ENCODE results near the gene ATOSA.

Gene ATOSA

DNA sequence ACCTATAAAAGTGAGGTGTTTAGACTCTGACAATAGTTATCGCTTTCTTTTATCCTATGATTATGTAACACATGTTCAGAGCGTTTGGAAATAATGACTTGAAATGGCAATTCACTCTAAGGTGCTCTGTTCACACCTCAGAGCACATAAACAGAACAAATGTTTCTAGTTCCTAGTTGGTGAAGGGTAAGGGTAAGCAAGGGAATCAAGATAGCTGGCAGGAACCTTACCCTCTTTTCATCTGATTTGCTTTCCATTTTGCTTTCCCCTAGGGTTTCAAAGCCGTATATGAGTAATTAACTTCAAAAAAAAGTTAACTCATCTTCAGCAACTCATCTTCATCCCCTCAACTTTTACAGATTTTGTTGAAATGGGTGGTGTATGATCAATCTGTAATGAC lies 2.3 kb upstream of the ATOSA start:
- DNase-seq: no peak

DNA sequence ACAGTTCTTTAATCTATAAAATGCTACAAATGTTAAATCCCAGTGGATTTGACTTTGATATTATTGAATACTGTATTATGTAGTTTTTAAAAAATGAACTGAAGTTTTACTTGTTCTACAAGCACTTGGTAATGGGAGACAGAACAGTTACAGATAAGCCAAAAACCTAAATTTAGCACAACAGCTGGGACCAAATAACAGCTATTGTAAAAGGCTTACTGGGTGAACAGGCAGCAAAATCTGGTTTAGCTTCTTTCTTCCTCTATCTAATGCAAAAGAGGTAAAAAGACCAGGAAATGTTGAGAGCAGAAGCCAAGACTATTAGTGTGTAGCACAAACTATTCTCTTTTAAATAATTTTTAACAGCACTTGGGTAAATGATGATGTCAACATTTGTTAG lies 1.6 kb upstream of the ATOSA start:
- no peak for DNase-seq

DNA sequence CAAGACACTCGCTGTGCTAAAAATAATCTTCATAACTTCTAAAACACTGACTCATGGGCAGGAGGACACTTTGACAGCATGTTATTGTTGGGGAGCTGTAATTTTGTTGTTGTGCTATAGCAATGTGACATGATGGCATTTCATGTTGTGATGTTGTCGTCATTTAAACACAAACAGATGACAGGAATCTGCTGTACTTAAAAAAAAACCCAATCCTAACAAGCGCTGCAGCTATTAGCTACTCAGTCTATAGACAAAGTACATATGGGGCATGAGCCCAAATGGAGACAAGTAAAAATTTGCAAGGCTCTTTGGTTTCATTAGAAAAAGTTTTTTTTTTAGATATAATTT lies 828 bp upstream of the ATOSA start:
- peak in 1 of 2 donors; percentile 14 for DNase-seq

DNA sequence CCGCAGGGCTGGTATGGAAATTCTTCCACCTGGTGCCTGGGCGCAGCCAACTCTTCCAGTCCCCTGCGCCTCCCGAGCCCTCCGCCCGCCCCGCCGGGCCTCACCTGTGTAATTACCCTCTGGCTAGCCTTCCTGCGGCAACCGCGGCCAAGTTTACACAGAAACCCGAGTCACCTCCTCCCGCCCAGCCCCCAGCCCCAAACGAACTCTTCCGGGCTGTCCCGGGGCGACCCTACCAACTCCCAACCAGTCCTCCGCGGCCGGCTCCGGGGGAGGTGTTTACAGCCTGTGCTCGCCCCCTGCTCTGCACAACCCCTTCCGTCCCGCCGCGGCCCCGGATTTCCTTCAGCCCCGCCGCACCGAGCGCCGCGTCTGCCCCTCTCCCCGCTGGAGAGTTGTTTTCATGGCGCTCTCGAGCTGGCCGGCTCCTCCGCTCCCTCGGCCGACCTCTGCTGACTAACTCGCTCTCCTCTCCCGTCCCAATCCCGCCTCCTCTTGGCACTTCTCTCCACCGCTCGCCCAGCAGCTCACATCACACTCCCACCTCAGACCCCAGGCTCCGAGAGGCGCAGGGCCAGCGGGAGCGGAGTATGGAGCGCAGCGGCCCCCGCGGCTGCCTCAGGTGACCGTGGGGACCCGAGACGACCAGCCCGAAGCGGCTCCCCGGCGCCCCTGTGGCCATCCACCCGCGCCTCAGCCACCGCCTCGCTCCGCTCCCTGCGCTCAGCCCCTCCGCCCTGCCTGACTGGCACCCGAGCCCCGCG lies 538 bp downstream of the ATOSA start:
- peak; percentile 73 to 76 for DNase-seq

DNA sequence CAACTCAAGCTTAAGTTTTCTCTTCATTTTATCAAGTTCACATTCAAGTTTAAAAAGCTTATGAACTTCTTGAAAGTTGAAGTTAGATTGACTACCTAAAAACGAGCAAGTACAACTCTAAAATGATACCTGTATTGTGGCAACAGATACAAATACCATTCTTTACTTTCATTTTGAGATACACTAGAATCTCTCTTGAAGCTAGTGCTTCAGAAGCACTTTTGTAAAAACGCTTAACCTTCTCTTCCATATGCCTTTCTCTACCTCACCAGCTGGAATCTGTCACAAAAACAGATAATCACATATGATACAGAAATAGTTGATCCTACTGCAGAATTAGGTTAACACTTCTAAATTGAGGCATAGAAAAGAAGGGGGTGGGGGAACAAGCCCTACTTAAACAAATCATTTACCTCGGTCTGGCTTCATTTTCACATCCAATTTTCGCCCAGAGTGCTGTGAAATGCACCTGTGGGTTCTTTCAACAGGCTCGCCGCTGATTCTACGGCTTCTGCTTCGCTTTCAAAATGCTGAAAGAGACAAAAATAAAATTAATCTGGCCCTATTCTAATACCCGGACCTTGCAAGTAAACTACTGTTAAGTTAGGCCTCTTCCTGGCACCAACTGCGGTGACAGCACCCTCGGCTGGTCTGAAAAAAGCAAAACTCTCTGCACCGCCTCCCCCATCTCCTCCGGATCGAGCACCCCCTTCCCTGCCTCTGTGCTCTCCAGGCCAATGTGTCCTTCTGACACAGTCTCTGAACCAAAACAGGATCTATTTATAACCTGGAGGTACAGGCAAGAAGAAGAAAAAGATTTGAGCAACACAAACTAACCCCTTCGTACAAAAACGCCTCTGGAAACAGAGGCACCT lies 1.4 kb downstream of the ATOSA start:
- peak; percentile 38 to 60 for DNase-seq

DNA sequence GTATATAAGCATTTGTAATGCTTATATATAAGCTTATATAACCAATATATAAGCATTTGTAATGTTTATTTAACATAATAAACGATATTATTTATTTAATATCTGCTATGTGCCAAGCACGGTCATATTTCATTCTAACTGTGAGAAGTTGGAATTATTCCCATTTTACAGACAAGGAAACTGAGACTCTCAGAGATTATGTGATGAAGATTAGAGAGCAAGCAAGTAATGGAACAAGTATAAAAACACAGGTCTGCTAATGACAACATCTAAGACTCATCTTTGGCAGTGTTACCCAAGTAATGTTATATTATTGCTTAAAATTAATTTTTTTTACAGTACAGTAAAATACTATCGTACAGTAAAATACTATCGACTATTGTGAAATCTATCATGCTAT lies 4.4 kb downstream of the ATOSA start:
- DNase-seq: no peak

DNA sequence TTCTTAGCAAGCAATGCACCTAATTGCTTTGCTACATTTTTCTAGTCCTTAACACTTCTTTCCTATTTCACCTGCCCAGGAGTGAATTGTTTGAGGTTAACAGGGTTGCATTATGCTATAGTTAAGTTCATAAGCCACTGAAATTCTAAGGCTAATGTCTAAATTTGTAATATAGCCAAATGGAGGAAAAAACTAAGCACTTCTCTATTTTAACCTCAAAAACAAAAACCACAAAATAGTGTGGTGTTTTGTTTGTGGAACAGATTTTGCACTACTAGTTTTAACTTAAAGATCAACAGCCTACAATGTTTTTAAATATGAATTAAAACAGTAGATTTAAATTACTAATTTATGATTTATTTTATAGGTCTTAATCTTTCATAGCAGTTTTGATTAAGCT lies 5.5 kb downstream of the ATOSA start:
- no peak for DNase-seq

DNA sequence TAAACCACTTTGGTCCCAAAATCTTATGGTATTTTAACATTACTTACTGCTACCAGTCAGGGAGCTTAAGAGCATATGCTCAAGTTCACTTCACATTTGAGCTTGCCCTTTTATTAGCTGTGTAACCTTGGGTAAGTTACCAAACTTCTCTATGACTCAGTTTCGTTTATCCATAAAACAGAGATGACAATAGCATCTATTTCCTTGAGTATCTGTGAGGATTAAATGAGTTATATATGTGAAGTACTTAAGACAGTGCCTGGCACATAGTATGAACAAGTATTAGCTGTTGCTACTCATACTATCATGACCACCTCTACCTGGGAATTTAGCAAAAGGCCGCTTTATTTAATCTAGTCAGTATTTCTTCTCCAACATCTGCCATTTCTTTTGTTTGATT lies 5.9 kb downstream of the ATOSA start:
- DNase-seq: no peak

DNA sequence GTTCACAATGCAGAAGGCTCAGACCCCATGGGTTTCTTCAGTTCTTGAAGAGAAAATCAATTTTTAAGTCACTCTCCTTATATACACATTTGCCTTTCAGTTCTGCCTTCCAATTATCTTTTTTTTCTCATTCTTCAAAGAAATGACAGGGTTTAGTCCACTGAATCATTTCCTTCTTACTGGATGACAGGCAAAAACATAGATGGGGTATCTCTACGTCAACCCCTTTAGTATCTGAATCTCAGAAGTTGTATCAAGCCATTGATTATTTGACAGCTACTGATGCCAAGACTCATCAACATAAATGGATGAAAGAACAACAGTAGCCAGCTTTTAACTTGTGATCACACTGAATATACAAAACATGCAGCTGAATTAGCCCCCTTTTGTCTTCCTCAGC lies 6.5 kb downstream of the ATOSA start:
- no peak for DNase-seq

DNA sequence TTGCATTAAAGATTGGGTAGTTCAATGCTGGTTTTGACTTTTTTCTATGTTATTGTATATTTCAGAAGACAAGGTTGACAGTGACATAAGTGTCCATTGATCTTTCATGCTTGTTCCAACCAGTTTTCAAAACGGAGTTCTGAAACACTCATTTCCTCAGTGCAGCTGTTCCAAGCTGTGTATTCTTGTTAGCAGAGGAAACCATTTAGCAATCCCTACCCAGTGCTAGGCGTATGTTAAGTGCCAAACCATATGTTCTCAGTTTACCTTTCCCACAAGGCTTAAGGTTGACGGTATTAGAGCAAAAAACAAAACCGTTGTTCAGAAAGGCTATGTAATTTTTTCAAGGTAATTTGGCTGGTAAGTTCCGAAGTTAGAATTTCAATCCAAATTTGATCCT lies 9.1 kb downstream of the ATOSA start:
- no peak for DNase-seq

DNA sequence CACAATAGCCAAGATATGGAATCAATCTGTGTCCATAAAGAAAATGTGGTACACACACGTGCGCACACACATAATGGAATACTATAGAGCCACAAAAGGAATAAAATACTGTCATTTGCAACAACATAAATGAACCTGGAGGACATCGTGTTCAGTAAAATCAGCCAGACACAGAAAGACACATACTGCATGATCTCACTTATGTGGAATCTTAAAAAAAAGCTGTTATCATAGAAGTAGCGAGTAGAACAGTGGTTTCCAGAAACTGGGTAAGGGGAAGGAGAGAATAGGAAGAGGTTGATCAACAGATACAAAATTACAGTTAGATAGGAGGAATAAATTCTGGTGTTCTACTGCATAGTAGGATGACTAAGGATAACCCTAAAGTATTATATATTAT lies 11.1 kb downstream of the ATOSA start:
- no peak for DNase-seq

DNA sequence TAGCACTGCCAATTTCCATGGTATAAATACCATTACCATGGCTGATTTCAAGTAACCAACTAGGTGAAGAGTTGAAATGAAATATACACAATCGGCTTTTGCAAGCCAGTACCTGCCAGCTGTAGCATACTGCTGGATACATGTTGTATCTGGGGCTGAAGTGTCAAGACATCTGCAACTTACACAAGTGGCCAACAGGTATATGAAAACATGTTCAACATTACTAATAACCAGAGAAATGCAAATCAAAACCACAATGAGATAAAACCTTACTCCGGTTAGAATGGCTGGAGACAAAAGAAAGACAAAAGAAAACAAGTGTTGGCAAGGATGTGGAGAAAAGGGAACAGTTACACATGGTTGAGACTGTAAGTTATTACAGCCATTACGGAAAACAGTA lies 11.6 kb downstream of the ATOSA start:
- no peak for DNase-seq

DNA sequence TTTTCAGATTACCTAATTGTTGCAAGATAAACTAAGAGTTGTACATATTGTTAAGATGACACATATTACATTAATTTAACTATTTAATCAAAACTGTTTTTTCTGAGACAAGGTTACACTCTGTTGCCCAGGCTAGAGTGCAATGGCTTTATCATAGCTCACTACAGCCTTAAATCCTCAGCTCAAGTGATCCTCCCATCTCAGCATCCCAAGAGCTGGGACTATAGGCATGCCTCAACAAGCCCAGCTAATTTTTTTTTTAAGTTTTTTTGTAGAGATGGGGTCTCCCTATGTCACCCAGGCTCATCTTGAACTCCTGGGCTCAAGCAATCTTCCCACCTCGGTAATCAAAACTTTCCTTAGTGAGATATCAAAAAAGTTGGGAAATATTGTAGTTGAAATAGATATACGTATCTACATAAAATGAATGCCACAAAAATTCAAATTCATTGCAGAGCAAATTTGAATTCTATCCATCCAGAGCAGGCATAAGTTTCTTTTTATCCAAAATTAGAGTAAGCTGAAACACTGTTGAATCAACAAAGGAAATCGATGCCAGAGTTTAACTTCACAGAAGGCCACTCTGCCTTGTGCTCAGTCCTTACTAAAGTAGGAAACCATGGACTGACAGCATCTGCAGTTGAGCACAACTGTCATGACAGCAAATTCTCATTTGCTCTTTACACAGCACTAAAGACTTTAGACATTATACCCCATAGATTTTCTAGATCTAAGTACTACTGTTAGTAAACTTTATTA lies 15.5 kb downstream of the ATOSA start:
- no peak for DNase-seq

DNA sequence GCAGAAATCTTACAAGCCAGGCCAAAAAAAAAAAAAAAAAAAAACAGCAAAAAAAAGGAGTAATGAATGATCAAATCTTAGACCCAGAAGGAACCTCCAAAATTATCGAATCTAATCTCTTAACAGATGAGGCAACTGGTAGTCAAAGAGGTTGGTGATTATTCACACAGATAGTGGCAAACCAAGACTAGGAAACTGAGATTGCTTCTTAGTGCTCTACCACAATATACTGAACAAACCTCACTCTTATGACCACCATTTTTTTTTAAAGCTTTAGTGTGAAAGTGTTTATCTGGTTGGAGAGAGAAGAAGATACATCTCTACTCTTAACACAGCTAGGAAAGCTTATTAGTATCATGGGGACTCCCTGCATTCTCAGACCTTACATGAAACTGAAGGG lies 17.3 kb downstream of the ATOSA start:
- no peak for DNase-seq

DNA sequence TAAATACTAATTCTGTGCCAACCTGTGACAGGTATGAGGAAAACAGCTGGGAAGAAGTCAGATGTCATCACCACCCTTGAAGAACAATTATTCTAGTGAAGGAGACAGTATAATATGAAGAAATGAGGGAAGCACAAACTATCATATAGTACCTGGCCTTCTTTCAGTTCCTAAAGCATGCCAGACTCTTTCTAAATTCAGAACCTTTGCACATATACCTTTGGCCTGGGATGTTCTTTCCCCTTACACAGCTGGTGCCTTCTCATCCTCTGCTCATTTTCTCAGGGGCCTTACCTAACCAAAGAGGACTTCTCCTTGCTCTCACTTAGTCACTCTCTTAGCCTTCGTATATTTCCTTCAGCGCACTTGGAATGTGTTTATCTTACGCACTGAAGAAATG lies 19.0 kb downstream of the ATOSA start:
- no peak for DNase-seq

DNA sequence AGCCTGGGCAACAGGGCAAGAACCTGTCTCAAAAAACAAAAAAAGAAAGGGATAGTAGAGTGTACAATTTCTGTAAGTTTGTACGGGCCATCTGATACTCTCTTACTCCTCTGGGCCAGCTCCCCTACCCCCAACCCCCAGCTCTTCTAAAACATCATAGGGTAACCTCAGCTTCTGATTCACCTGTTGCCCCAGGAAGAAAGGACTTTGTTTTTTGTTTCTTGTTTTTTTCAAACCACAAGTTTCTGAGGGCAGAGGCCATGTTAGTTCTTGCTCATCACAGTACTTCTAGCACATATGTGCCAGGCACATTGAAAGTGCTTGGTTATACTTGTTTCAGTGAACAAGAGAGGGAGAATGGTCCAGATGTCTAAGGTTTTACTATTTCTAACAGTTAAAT lies 20.2 kb downstream of the ATOSA start:
- DNase-seq: no peak

DNA sequence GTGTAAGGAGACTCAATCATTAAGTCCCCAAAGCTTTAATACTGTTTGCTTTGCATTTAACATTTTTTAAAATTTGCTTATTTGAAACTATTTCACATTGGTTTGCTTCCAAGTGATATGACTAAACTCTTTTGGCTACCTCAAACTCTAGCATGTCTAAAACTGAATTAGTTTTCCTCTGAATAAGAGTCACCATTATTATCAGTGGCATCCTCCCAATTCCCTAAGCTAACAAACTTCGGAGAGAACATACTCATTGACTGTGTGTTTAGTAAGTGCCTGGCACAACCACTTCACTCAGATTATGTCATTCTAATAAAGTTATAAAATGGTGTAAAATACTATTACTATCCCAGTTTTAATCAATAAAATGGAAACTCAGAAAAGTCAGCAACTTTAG lies 21.9 kb downstream of the ATOSA start:
- peak in 1 of 2 donors; percentile 29 for DNase-seq

DNA sequence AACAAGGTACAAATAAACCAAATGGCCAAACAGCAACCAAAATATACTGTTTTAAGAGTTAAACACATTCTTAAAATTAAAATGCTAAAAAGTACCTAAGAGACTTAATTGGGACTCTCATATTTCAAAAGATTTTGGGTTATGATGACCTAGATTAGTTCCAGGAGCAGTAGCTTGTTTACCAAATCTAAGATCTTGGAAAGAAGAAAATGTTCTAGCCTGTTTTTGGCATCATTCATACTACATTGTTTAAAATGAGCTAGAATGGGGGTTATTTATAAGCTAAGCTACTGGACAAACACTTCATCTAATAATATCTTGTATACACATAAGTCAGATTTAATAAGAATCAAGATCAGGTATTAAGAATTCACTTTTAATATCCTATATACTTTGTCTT lies 22.8 kb downstream of the ATOSA start:
- DNase-seq: peak in 1 of 2 donors; percentile 59

DNA sequence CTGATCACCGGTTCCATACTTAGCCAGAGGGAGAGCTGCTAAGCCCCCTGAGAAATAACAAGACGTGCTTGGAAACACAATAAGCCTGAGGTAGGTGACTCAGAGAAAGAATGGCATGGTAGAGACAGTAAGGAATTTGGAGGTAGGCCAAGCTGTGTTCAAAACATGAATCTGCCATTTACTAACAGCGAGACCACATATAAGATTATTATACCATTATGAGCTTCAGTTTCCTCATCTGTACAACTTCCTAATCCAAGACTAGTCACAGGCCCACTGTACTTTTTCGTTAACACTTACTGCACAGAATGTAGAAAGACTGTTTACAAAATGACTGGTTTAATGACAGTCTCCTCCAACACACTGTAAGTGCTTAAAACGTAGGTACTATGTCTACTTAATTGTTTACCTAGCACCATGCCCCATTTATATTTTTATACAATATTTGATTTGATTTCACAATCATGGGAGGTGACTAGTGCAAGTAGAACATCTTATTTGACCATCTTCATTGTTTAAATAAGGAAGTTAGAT lies 25.7 kb downstream of the ATOSA start:
- DNase-seq: no peak

DNA sequence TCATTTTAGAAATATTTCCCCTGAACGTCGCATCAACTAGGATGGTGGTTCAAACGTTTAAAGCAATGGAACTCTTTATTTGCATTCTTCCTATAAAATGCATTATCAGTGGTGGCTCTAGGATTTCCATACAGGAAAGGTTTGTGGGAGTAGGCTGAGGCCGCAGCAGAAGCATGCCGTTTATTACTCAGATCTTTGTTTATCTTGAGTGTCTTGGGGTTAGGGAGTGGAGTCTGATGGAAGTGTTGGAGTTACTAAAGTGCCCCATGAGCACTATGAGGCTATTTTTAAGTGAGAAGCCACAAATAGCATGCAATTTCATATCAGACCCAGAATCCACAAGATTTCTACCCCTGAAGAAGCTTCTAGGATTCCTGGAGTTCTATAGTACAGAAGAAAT lies 26.2 kb downstream of the ATOSA start:
- no peak for DNase-seq

DNA sequence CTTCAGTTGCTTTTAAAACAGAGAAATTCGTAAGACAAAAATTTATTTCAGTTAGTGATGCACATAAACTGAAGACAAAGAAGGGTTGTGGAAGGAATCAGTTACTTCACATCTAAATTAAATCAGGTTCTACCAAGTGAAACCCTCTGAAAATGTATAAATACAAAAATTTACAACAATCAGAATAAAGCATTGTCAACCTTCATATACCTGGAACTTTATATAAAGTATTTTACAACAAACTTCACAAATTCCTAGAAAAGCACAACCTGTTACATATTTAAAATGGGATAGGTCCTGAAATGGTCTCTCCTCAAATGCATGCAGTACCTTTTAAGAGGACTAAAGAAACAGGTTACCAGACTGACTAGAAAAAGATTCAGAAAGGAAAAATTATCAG lies 26.9 kb downstream of the ATOSA start:
- DNase-seq: peak in 1 of 2 donors; percentile 81

DNA sequence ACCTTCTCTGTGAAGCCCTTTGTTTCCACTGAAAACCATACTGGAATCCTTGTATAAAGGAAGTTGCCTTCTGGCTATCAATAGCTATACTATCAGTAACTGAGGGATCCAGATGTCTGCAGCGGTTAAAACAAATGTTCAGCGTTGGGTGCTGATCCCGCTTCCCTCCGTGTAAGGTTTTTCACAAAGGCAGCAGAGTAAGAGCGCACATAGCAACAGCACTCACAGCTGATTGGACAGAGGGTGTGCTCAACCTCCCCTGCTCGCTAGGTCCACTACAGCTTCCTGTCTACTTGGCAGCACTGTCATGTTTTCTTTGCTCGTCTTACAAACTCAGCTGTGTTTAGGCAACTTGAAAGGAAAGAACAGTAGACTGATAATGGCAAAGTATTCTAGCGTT lies 27.3 kb downstream of the ATOSA start:
- peak; percentile 46 to 81 for DNase-seq

DNA sequence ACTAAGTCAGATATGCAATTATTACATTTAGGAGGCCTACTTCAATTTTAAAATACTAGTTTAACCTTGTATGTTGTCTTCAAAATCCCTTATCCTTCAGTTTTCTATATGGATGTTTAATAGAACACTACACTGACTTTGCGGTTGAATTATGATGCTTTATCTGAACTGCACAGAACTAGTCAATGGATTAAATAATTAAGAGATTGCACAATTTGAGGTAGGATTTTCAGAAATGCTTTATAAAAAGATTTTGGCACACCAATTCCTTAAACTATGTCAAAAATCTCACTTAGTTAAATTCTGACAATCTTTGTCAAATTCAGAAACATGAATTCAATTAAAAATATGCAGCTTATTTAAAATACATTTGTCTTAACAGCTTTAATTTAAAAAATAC lies 28.1 kb downstream of the ATOSA start:
- no peak for DNase-seq

Measured in hippocampal formation (tissue), 2 donors.